ENCODE results near the gene MYRFL. TPM values are rescaled to one million over a fixed set of nuclear protein-coding genes. Genes with fewer than 3 reads are reported as not detected.

MYRFL gene
- total RNA-seq, 1 donor from 2014 or later = 0.14 TPM

DNA sequence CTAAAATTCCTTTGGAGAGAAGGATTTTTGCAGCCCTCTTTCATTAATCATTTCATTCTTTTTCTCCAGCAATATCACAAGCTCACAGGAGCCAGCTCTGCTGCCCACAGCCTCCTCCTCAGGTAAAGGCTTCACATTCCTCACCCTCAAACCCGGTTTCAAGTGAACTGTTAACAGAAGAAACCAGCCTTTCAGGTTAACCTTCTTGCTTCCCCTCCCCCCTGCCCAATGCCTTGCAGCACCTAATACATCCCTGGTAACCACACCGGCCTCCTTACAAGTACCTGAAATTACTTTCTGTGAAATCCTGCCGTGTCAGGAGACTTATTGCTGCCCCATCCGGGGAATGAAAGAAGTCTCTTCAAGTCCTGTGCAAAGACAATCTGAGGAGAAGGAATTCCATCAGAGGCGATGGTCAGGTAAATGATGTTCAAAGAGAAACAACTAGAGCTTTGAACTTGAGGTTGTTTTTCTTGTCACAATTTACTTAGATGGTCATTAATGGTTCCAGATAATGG lies 111.2 kb downstream of the MYRFL start:
- DNase-seq = no peak
- Histone ChIP-seq H3K9me3 (replicated peaks) (no peaks in the 10 kb centered on the region), H3K36me3 (no peaks in the 10 kb centered on the region), H3K4me3 (no peak overlapping the region), H3K27ac (replicated peaks) (no peak overlapping the region), H3K4me1 (no peaks in the 10 kb centered on the region), H3K27me3 (ENCODE audit: low read depth) (no peaks in the 10 kb centered on the region)
- intact Hi-C loops (cut with micrococcal nuclease) = no loop called here
- TF ChIP-seq, protein P1, sequence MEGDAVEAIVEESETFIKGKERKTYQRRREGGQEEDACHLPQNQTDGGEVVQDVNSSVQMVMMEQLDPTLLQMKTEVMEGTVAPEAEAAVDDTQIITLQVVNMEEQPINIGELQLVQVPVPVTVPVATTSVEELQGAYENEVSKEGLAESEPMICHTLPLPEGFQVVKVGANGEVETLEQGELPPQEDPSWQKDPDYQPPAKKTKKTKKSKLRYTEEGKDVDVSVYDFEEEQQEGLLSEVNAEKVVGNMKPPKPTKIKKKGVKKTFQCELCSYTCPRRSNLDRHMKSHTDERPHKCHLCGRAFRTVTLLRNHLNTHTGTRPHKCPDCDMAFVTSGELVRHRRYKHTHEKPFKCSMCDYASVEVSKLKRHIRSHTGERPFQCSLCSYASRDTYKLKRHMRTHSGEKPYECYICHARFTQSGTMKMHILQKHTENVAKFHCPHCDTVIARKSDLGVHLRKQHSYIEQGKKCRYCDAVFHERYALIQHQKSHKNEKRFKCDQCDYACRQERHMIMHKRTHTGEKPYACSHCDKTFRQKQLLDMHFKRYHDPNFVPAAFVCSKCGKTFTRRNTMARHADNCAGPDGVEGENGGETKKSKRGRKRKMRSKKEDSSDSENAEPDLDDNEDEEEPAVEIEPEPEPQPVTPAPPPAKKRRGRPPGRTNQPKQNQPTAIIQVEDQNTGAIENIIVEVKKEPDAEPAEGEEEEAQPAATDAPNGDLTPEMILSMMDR (IDR thresholded peaks at IDR 0.05; ENCODE audit: borderline replicate concordance) = no peak

DNA sequence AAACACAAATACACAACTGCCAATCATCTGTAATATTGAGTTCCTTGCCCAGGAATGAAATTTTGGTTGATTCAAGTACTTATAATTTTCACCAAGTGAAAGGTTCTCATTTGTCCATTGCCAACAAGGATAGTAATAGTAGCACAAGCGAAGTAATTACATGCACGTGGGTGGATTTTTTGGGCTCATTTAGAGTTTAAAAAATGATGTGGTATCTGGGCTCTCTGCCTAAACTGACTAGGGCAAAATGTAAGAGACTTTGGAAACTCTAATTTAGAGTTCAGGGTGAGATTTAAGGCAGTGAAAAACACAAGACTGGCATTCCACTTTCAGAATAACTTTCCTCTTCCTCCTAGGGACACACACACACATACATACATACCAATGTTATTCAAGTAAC lies 111.7 kb downstream of the MYRFL start:
- no peak overlapping the region for H3K27ac ChIP-seq (replicated peaks)
- no peaks in the 10 kb centered on the region for H3K9me3 ChIP-seq (replicated peaks)
- no peaks in the 10 kb centered on the region for H3K4me1 ChIP-seq
- TF ChIP-seq, protein P1 (IDR thresholded peaks at IDR 0.05; ENCODE audit: borderline replicate concordance) = no peak
- H3K36me3 ChIP-seq = no peaks in the 10 kb centered on the region
- no peak for DNase-seq
- H3K27me3 ChIP-seq (ENCODE audit: low read depth) = no peaks in the 10 kb centered on the region
- H3K4me3 ChIP-seq = no peak overlapping the region
- intact Hi-C loops (cut with micrococcal nuclease) = no loop called here

DNA sequence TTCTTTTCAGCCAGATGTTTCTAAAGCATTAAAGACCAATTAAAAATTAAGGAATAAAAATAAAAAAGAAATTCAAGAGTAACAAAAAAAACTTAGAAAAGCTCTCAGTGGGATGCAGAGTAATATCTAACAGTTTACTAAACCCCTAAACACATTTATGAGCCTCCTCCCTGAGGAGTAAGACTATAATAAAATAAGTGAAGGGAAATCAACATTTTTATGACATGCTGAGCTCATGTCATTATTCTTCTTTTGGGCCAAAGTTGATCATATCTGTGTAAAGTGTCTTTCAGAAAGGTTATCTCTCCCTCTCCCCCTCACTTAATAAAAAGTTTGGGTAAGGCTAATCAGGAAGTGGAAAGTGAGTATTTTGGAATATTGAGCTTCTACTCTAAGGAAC lies 122.1 kb downstream of the MYRFL start:
- H3K27me3 ChIP-seq (ENCODE audit: low read depth) = no peaks in the 10 kb centered on the region
- H3K4me3 ChIP-seq = no peak overlapping the region
- intact Hi-C loops (cut with micrococcal nuclease) = no loop called here
- no peaks in the 10 kb centered on the region for H3K36me3 ChIP-seq
- H3K9me3 ChIP-seq (replicated peaks) = peaks cover 4% of the 10 kb centered on the region
- no peak for DNase-seq
- TF ChIP-seq, protein P1 (IDR thresholded peaks at IDR 0.05; ENCODE audit: borderline replicate concordance) = no peak
- H3K27ac ChIP-seq (replicated peaks) = no peak overlapping the region
- no peaks in the 10 kb centered on the region for H3K4me1 ChIP-seq

DNA sequence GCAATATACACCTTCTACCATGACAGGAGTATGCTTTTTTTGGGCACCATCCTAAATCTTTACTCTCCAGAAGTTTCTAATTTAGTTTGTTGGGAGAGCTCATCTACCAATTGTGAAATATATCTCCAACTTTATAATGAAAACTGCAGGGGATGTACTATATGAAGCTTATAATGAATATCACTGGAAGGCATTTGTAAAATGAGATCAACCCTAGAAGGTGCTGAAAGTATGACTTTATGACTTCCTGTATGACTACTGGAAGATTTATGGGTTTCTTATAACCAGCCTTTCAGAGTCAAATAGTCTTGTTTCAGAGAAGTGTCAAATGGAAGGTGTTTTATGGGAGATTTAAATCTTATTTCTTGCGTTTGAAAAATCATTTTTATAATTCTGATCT lies 122.9 kb downstream of the MYRFL start:
- intact Hi-C loops (cut with micrococcal nuclease) = no loop called here
- DNase-seq = no peak
- peaks cover 4% of the 10 kb centered on the region for H3K9me3 ChIP-seq (replicated peaks)
- no peaks in the 10 kb centered on the region for H3K36me3 ChIP-seq
- H3K27ac ChIP-seq (replicated peaks) = no peak overlapping the region
- no peak overlapping the region for H3K4me3 ChIP-seq
- TF ChIP-seq, protein P1 (IDR thresholded peaks at IDR 0.05; ENCODE audit: borderline replicate concordance) = no peak
- no peaks in the 10 kb centered on the region for H3K4me1 ChIP-seq
- no peaks in the 10 kb centered on the region for H3K27me3 ChIP-seq (ENCODE audit: low read depth)

DNA sequence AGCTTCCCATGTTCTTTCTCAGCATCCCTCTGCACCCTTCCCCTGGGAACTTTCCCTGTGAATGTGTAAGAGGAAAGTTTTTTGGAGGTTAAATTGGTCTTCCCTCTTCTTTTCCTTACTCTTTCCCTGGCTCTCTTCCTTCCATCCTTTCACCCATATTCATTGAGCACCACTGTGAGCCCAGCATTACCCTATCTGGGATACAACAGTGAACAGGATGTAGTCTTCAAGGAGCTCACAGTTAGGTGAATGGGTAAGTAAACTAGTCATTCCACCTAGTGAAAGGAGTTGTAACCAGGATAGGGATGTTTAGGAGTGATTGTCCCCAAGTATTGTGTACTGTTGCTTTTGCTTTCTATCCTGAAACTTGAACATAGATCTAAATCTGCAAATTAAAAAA lies 123.8 kb downstream of the MYRFL start:
- no peak overlapping the region for H3K4me3 ChIP-seq
- DNase-seq = no peak
- intact Hi-C loops (cut with micrococcal nuclease) = no loop called here

More for the DNA sequence above, 123.8 kb downstream of the MYRFL start:
- Histone ChIP-seq H3K36me3 (no peaks in the 10 kb centered on the region), H3K27me3 (ENCODE audit: low read depth) (no peaks in the 10 kb centered on the region), H3K9me3 (replicated peaks) (peaks cover 4% of the 10 kb centered on the region), H3K27ac (replicated peaks) (no peak overlapping the region), H3K4me1 (no peaks in the 10 kb centered on the region)
- TF ChIP-seq, protein P1 (IDR thresholded peaks at IDR 0.05; ENCODE audit: borderline replicate concordance) = no peak

Measured in left ventricle myocardium inferior (tissue), 1 donor.